Colonic mucosa (tissue), 4 donors: ENCODE data around the gene CDH15. TPM values are rescaled to one million over a fixed set of nuclear protein-coding genes. Genes with fewer than 3 reads are reported as not detected.
A peak's percentile ranks its signal among the peaks of the same experiment; 100 is the strongest.
"Not testable (repeated sequence)": the region's sequence is repeated elsewhere in the genome, so short reads cannot be mapped to it uniquely, and the experiment has no call there.

Source experiments
- DNase-seq: peaks from one replicate; pipeline ENCODE4 v3.0.0-alpha.2; 2020
- H3K27ac ChIP-seq: fragments of 200-600 bp; one replicate; pipeline ENCODE4 v1.8.0; 2021
- H3K27me3 ChIP-seq: fragments of 200-600 bp; one replicate; pipeline ENCODE4 v1.8.0; 2021
- H3K36me3 ChIP-seq: fragments of 200-600 bp; one replicate; pipeline ENCODE4 v1.8.0; 2021
- H3K4me1 ChIP-seq: fragments of 200-600 bp; one replicate; pipeline ENCODE4 v1.8.0; 2021; ENCODE audit warnings: mild to moderate bottlenecking
- H3K4me3 ChIP-seq: fragments of 200-600 bp; one replicate; pipeline ENCODE4 v1.8.0; 2021
- H3K9ac ChIP-seq, 2 donors: one replicate each; pipeline ENCODE4 v1.7.0; 2013; ENCODE audit warnings: control low read depth in 2 of 2, low read depth in 2 of 2, low read length in 2 of 2
- H3K9me3 ChIP-seq: fragments of 200-600 bp; one replicate; pipeline ENCODE4 v1.8.0; 2021
- intact Hi-C: fragments of 100-400 bp; cut with DNase I; formaldehyde crosslinking; loops from one replicate; pipeline ENCODE4 v1.14.1; 2022
- total RNA-seq, 2 donors: library from RNA; stranded (reverse); fragmentation: NEBNext Ultra II Directional in 1 of 2; extraction: Animal tissue kit (Norgen Biotek cat#: 25700) in 1 of 2; gene quantifications; one replicate each; pipeline ENCODE4 v1.2.1, GENCODE V29; 2021
- TF ChIP-seq, protein P1 (sequence below): fragments of 200-600 bp; IDR thresholded peaks from one replicate; pipeline ENCODE4 v1.8.0; 2022; ENCODE audit warnings: antibody characterized with exemption, mild to moderate bottlenecking
- donor health status: healthy.
- donor health status: DM: no; HTN: no; CAD: no.
- donor health status: DM: no; HTN: no; CAD: no.

Gene CDH15
- total RNA-seq, 2 donors from 2014 or later, result not detected

DNA sequence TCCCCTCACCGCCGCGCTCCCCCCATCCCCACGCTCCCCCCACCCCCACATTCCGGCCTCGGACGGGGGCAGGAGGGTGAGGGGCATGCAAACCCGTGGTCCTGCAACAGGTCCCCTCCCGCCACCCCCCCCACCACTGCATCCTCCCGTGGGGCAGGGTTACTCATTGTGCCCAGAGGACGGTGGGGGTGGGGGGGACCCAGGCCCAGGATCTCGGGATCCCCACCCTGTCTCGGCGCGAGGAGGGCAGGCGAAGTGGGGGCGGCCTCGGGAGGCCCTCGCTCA, 20.3 kb downstream of the CDH15 start:
- no peaks in the 10 kb centered on the region for H3K9me3 ChIP-seq
- H3K4me1 ChIP-seq, result no peaks in the 10 kb centered on the region
- no peaks in the 10 kb centered on the region for H3K36me3 ChIP-seq
- H3K27ac ChIP-seq, result no peak overlapping the region
- peak overlapping the region; percentile 29 for H3K4me3 ChIP-seq
- no peak overlapping the region for H3K9ac ChIP-seq
- intact Hi-C loops, result no loop called here
- peaks cover 6% of the 10 kb centered on the region for H3K27me3 ChIP-seq
- TF ChIP-seq, protein P1, sequence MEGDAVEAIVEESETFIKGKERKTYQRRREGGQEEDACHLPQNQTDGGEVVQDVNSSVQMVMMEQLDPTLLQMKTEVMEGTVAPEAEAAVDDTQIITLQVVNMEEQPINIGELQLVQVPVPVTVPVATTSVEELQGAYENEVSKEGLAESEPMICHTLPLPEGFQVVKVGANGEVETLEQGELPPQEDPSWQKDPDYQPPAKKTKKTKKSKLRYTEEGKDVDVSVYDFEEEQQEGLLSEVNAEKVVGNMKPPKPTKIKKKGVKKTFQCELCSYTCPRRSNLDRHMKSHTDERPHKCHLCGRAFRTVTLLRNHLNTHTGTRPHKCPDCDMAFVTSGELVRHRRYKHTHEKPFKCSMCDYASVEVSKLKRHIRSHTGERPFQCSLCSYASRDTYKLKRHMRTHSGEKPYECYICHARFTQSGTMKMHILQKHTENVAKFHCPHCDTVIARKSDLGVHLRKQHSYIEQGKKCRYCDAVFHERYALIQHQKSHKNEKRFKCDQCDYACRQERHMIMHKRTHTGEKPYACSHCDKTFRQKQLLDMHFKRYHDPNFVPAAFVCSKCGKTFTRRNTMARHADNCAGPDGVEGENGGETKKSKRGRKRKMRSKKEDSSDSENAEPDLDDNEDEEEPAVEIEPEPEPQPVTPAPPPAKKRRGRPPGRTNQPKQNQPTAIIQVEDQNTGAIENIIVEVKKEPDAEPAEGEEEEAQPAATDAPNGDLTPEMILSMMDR, result no peak
- no peak for DNase-seq

DNA sequence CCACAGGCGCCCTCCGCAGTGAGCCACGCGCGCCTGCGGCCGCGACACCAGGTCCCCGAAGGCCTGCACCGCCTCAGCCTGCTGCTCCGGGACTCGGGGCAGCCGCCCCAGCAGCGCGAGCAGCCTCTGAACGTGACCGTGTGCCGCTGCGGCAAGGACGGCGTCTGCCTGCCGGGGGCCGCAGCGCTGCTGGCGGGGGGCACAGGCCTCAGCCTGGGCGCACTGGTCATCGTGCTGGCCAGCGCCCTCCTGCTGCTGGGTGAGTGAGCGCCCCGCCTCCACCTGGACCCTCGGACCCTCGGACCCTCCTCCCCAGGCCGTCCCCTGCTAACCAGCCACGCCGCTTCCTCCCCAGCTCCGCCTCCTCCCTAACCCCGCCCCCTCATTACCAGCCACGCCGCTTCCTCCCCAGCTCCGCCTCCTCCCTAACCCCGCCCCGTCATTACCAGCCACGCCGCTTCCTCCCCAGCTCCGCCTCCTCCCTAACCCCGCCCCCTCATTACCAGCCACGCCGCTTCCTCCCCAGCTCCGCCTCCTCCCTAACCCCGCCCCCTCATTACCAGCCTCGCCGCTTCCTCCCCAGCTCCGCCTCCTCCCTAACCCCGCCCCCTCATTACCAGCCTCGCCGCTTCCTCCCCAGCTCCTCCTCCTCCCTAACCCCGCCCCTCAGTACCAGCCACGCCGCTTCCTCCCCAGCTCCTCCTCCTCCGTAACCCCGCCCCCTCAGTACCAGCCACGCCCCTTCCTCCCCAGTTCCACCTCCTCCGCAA, 20.8 kb downstream of the CDH15 start:
- H3K9ac ChIP-seq, H3K9me3 ChIP-seq, H3K36me3 ChIP-seq, H3K27me3 ChIP-seq, H3K27ac ChIP-seq, DNase-seq, intact Hi-C loops, H3K4me1 ChIP-seq: not testable (repeated sequence)
- peak overlapping the region; percentile 29 for H3K4me3 ChIP-seq

DNA sequence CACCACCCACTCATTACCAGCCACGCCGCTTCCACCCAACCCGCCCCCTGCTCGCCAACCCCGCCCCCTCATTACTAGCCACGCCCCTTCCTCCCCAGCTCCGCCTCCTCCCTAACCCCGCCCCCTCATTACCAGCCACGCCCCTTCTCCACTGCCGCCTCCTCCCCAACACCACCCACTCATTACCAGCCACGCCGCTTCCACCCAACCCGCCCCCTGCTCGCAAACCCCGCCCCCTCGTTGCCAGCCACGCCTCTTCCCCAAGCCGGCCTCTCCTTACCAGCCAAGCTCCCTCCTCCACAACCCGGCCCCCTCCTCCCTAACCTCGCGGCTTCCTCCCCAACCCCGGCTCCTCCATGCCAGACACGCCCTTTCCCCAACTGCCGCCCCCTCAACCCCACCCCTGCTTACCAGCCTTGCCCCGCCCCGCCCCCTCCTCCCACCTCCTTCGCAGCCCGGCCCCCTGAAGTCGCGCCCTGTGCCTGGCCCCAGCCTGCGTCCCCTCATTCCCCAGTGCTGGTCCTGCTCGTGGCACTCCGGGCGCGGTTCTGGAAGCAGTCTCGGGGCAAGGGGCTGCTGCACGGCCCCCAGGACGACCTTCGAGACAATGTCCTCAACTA, 21.5 kb downstream of the CDH15 start:
- H3K9me3 ChIP-seq, result no peaks in the 10 kb centered on the region
- intact Hi-C loops, result no loop called here
- peak; percentile 75 for DNase-seq
- no peak overlapping the region for H3K9ac ChIP-seq
- no peak overlapping the region for H3K27ac ChIP-seq
- TF ChIP-seq, protein P1, result no peak
- no peak overlapping the region for H3K4me3 ChIP-seq
- no peaks in the 10 kb centered on the region for H3K4me1 ChIP-seq
- no peaks in the 10 kb centered on the region for H3K36me3 ChIP-seq
- peaks cover 8% of the 10 kb centered on the region for H3K27me3 ChIP-seq

DNA sequence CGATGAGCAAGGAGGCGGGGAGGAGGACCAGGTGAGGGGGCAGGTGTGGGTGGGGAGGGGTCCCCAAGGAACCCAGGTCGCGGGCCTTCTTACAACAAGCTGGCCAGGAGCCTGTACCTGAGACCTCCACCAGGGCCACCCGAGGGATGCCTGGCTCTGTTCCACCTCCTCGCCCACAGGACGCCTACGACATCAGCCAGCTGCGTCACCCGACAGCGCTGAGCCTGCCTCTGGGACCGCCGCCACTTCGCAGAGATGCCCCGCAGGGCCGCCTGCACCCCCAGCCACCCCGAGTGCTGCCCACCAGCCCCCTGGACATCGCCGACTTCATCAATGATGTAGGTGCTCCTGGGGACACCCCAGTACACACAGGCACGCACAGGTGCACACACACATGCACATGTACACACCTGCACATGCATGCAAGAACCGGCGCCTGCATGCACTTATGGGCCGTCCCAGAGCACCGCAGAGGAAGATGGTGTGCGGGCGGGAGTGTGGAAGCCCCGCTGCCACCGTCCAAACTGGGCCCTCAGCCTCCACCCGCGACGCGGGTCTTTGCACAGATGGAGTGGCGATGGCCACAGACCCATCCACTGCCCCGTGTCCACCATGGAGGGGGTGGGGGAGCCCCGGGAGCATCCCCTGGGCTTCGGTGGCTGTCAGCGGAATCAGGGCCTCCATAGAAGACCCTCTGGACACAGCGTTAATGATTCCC, 22.2 kb downstream of the CDH15 start:
- DNase-seq, result no peak
- no peak overlapping the region for H3K9ac ChIP-seq
- no peaks in the 10 kb centered on the region for H3K4me1 ChIP-seq
- no peaks in the 10 kb centered on the region for H3K36me3 ChIP-seq
- H3K27me3 ChIP-seq, result peaks cover 15% of the 10 kb centered on the region
- intact Hi-C loops, result no loop called here
- no peak overlapping the region for H3K27ac ChIP-seq
- TF ChIP-seq, protein P1, result no peak
- no peak overlapping the region for H3K4me3 ChIP-seq
- H3K9me3 ChIP-seq, result no peaks in the 10 kb centered on the region

DNA sequence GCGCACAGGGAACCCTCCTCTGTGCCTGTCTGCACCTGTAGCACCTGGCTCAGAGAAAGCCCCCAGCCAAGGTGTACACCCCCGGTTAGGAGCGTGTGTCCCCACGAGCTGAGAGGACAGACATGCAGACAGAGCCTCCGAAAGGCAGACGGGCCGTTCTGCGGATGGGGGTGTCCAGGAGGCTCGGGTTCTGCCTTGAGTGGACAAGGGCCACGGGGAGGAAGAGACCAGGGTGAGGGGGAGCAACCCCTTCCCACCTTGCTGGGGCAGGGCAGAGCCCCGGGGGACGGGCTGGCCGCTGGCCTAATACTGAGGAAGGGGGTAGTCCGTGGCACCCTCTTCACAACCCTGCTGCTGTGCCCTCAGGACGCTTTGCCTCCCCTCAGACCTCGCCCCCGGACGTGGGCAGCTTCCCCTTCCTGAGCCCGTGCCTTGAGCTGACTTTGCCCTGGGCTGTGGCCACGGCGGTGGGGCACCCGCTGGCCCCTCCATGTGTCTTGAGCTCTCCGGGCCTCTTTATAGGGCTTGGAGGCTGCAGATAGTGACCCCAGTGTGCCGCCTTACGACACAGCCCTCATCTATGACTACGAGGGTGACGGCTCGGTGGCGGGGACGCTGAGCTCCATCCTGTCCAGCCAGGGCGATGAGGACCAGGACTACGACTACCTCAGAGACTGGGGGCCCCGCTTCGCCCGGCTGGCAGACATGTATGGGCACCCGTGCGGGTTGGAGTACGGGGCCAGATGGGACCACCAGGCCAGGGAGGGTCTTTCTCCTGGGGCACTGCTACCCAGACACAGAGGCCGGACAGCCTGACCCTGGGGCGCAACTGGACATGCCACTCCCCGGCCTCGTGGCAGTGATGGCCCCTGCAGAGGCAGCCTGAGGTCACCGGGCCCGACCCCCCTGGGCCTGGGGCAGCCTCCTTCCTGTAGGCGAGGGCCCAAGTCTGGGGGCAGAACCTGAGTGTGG, 23.1 kb downstream of the CDH15 start:
- DNase-seq, result no peak
- TF ChIP-seq, protein P1, result no peak

More for the DNA sequence above, 23.1 kb downstream of the CDH15 start:
- intact Hi-C loops, result no loop called here
- Histone ChIP-seq H3K27me3 (peaks cover 24% of the 10 kb centered on the region), H3K4me1 (no peaks in the 10 kb centered on the region), H3K9ac (no peak overlapping the region), H3K4me3 (no peak overlapping the region), H3K27ac (no peak overlapping the region), H3K36me3 (no peaks in the 10 kb centered on the region), H3K9me3 (no peaks in the 10 kb centered on the region)
